Central memory CD8-positive, alpha-beta T cell (primary cell): Measurements from ENCODE around the gene OSBP2.

ENCODE experiments used
- ATAC-seq: fragments of 150-1000 bp; cut with Tn5 transposase; replicated peaks from 2 replicates; pipeline ENCODE4 v1.10.0; 2022; ENCODE audit warnings: mild to moderate bottlenecking, moderate FRiP score, moderate number of reproducible peaks; ENCODE audit not compliant: poor library complexity, severe bottlenecking; ENCODE audit errors: extremely low read depth
- DNase-seq, 2 donors: peaks; one replicate each; pipeline ENCODE4 v3.0.0; 2021; ENCODE audit warnings: low spot score in 2 of 2
- H3K27ac Mint-ChIP-seq: one replicate; pipeline ENCODE4 v1.8.0; 2022; ENCODE audit warnings: low read depth, mild to moderate bottlenecking, moderate library complexity, mixed read lengths
- H3K27me3 Mint-ChIP-seq: one replicate; pipeline ENCODE4 v1.8.0; 2022; ENCODE audit warnings: mixed read lengths
- H3K36me3 Mint-ChIP-seq: one replicate; pipeline ENCODE4 v1.8.0; 2022; ENCODE audit warnings: mild to moderate bottlenecking, moderate library complexity, mixed read lengths; ENCODE audit not compliant: insufficient read depth
- H3K4me1 Mint-ChIP-seq: one replicate; pipeline ENCODE4 v1.8.0; 2022; ENCODE audit warnings: mixed read lengths
- H3K4me3 Mint-ChIP-seq: one replicate; pipeline ENCODE4 v1.8.0; 2022; ENCODE audit warnings: mild to moderate bottlenecking, moderate library complexity, mixed read lengths
- H3K9me3 Mint-ChIP-seq: one replicate; pipeline ENCODE4 v1.8.0; 2022; ENCODE audit warnings: mixed read lengths

Gene OSBP2

GRCh38 chr22:30816413-30816812 lies 121.7 kb downstream of the OSBP2 start:
- H3K9me3 Mint-ChIP-seq: no peaks in the 10 kb centered on the region
- no peaks in the 10 kb centered on the region for H3K36me3 Mint-ChIP-seq
- H3K27ac Mint-ChIP-seq: no peak overlapping the region
- DNase-seq (no peak), ATAC-seq (no peak)
- no peak overlapping the region for H3K4me3 Mint-ChIP-seq
- peaks cover 36% of the 10 kb centered on the region for H3K27me3 Mint-ChIP-seq
- no peaks in the 10 kb centered on the region for H3K4me1 Mint-ChIP-seq

GRCh38 chr22:30821381-30821780 lies 126.7 kb downstream of the OSBP2 start:
- Mint-ChIP-seq H3K4me1 (no peaks in the 10 kb centered on the region), H3K36me3 (no peaks in the 10 kb centered on the region), H3K9me3 (no peaks in the 10 kb centered on the region), H3K27me3 (peaks cover 75% of the 10 kb centered on the region), H3K27ac (no peak overlapping the region), H3K4me3 (no peak overlapping the region)
- DNase-seq (no peak), ATAC-seq (no peak)

DNA sequence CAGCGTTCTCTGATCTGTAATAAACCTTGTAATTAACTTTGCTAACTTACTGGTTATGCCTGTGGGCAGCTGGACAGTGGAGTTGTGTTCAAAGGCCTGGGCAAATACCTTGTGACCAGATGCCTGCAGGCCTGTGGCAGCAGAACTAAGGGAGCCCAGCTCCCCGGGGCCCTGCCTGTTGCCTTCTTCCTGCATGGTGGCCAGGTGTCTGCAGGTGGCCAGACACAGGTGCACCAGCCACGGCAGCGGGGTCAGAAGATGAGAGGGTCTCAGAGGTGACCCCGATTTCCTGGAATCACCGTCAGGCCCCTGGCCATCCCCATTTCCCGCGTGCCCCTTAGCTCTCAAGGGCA lies 127.2 kb downstream of the OSBP2 start:
- DNase-seq (no peak), ATAC-seq (no peak)
- Mint-ChIP-seq H3K27me3 (peaks cover 79% of the 10 kb centered on the region), H3K4me3 (no peak overlapping the region), H3K36me3 (no peaks in the 10 kb centered on the region), H3K27ac (no peak overlapping the region), H3K9me3 (no peaks in the 10 kb centered on the region), H3K4me1 (no peaks in the 10 kb centered on the region)

DNA sequence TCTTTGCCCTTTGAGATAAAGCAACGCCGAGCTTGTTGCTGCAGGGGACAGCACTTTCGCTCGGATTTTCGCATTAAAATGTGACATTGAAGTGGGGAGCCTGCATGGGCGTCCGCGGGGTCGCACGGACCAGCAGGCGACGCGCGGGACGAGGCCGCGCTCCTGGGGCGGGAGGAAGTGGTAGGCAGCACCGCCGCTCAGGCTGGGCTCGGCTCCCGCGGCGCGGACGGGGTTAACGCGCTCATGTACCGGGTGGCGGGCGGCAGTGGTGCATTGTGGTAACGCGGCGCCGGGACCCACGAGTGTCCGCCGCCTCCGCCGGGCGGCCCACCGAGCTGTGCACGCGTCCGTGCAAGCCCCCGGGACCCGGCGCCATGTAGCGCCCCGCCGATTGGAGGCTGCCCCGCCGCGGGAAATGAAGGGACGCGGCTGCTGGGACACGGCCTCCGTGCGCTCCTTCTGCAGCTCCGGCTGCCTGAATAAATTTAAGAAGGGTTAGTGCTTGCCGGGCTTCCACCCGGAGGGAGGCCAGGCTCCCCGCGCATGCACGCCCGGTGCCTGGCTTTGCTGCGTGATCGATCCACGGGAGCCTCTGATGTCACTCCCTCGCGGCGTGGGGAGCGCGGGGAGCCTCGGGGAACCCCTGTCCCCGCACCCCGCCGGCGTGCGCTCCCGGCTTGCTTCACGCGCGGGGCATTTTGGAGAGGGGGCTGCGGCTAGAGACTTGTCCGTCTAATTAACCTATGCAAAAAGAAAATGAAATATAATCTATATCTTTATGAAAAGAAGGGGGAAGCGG lies 127.7 kb downstream of the OSBP2 start:
- no peaks in the 10 kb centered on the region for H3K9me3 Mint-ChIP-seq
- peaks cover 79% of the 10 kb centered on the region for H3K27me3 Mint-ChIP-seq
- no peaks in the 10 kb centered on the region for H3K4me1 Mint-ChIP-seq
- no peaks in the 10 kb centered on the region for H3K36me3 Mint-ChIP-seq
- ATAC-seq (no peak), DNase-seq (no peak)
- no peak overlapping the region for H3K27ac Mint-ChIP-seq
- H3K4me3 Mint-ChIP-seq: no peak overlapping the region

GRCh38 chr22:30823015-30823370 lies 128.3 kb downstream of the OSBP2 start:
- DNase-seq: no peak
- no peak overlapping the region for H3K4me3 Mint-ChIP-seq
- H3K9me3 Mint-ChIP-seq: no peaks in the 10 kb centered on the region
- H3K36me3 Mint-ChIP-seq: no peaks in the 10 kb centered on the region
- H3K4me1 Mint-ChIP-seq: no peaks in the 10 kb centered on the region
- peaks cover 79% of the 10 kb centered on the region for H3K27me3 Mint-ChIP-seq
- no peak overlapping the region for H3K27ac Mint-ChIP-seq
- no peak for ATAC-seq

GRCh38 chr22:30824096-30824495 lies 129.4 kb downstream of the OSBP2 start:
- Mint-ChIP-seq H3K4me1 (no peaks in the 10 kb centered on the region), H3K27me3 (peaks cover 72% of the 10 kb centered on the region), H3K9me3 (no peaks in the 10 kb centered on the region), H3K36me3 (no peaks in the 10 kb centered on the region), H3K27ac (no peak overlapping the region), H3K4me3 (no peak overlapping the region)
- DNase-seq: no peak
- no peak for ATAC-seq

GRCh38 chr22:30824711-30825110 lies 130.0 kb downstream of the OSBP2 start:
- ATAC-seq: no peak
- H3K9me3 Mint-ChIP-seq: no peaks in the 10 kb centered on the region
- H3K36me3 Mint-ChIP-seq: no peaks in the 10 kb centered on the region
- H3K27me3 Mint-ChIP-seq: peaks cover 71% of the 10 kb centered on the region
- no peak overlapping the region for H3K4me3 Mint-ChIP-seq
- no peaks in the 10 kb centered on the region for H3K4me1 Mint-ChIP-seq
- H3K27ac Mint-ChIP-seq: no peak overlapping the region
- no peak for DNase-seq

GRCh38 chr22:30825711-30826505 lies 131.2 kb downstream of the OSBP2 start:
- Mint-ChIP-seq H3K4me1 (no peaks in the 10 kb centered on the region), H3K27me3 (peaks cover 64% of the 10 kb centered on the region), H3K4me3 (no peak overlapping the region), H3K9me3 (no peaks in the 10 kb centered on the region), H3K27ac (no peak overlapping the region), H3K36me3 (no peaks in the 10 kb centered on the region)
- no peak for ATAC-seq
- DNase-seq: no peak

- Mint-ChIP-seq H3K27ac (no peak overlapping the region), H3K27me3 (peaks cover 55% of the 10 kb centered on the region)
Measured at GRCh38 chr22:30826670-30827355, 132.1 kb downstream of the OSBP2 start.

GRCh38 chr22:30827646-30828045 lies 133.0 kb downstream of the OSBP2 start:
- Mint-ChIP-seq H3K27ac (no peak overlapping the region), H3K27me3 (peaks cover 54% of the 10 kb centered on the region), H3K4me1 (no peaks in the 10 kb centered on the region), H3K9me3 (no peaks in the 10 kb centered on the region), H3K4me3 (no peak overlapping the region), H3K36me3 (no peaks in the 10 kb centered on the region)
- DNase-seq (no peak), ATAC-seq (no peak)

More at GRCh38 chr22:30826670-30827355, 132.1 kb downstream of the OSBP2 start:
- Mint-ChIP-seq H3K36me3 (no peaks in the 10 kb centered on the region), H3K4me3 (no peak overlapping the region), H3K4me1 (no peaks in the 10 kb centered on the region), H3K9me3 (no peaks in the 10 kb centered on the region)
- ATAC-seq (no peak), DNase-seq (no peak)

GRCh38 chr22:30828187-30829155 lies 133.8 kb downstream of the OSBP2 start:
- peaks cover 48% of the 10 kb centered on the region for H3K27me3 Mint-ChIP-seq

More at GRCh38 chr22:30828187-30829155, 133.8 kb downstream of the OSBP2 start:
- H3K4me1 Mint-ChIP-seq: no peaks in the 10 kb centered on the region
- no peaks in the 10 kb centered on the region for H3K9me3 Mint-ChIP-seq
- ATAC-seq (no peak), DNase-seq (no peak)
- no peak overlapping the region for H3K4me3 Mint-ChIP-seq
- H3K27ac Mint-ChIP-seq: no peak overlapping the region
- H3K36me3 Mint-ChIP-seq: no peaks in the 10 kb centered on the region
